Ecto neural progenitor cell (in vitro differentiated cells): ENCODE results near the gene OR6C76.
"Not testable (repeated sequence)": the region's sequence is repeated elsewhere in the genome, so short reads cannot be mapped to it uniquely, and the experiment has no call there.

Experiments used
- DNase-seq: peaks from one replicate; pipeline ENCODE4 v3.0.0-alpha.2; 2018; ENCODE audit warnings: low spot score

OR6C76 gene

DNA sequence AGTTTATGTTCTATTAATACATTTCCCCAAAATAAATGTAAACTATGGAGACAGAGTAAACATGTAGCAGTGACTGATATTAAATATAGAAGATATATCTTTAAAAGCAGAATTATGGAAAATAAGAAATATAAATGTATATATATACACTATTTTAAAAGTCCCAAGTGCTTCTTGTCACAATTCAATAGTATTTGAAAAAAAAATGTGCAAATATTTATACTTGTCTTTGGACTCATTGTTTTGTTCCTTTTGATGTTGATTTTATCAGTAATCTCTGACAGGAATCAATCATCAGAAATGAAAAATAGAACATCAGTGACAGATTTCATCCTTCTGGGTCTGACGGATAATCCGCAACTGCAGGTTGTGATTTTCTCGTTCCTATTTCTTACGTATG lies at the start of gene OR6C76:
OR6C76 (plus strand) TSS at position 301 of the 400 bp plus-strand sequence; CDS start at position 301, 0 bp downstream.
- DNase-seq, result no peak

DNA sequence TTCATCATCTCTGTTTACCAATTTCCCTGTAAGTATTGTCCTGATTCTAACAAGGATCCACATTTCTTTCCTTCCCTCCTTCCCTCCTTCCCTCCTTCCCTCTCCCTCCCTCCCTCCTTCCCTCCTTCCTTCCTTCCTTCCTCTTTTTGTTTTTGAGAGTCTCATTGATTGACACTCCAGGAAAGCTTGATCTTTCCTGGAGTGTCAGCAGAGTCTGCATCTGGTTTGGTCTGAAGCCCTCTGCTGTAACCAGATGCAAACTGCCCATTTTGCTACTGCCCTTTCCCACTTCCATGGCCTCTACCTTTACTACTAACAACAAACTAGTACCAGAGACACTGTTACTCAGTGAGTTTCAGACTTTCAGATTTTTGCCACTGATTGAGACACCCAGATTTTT lies 40.2 kb upstream of the OR6C76 start:
- no peak for DNase-seq

DNA sequence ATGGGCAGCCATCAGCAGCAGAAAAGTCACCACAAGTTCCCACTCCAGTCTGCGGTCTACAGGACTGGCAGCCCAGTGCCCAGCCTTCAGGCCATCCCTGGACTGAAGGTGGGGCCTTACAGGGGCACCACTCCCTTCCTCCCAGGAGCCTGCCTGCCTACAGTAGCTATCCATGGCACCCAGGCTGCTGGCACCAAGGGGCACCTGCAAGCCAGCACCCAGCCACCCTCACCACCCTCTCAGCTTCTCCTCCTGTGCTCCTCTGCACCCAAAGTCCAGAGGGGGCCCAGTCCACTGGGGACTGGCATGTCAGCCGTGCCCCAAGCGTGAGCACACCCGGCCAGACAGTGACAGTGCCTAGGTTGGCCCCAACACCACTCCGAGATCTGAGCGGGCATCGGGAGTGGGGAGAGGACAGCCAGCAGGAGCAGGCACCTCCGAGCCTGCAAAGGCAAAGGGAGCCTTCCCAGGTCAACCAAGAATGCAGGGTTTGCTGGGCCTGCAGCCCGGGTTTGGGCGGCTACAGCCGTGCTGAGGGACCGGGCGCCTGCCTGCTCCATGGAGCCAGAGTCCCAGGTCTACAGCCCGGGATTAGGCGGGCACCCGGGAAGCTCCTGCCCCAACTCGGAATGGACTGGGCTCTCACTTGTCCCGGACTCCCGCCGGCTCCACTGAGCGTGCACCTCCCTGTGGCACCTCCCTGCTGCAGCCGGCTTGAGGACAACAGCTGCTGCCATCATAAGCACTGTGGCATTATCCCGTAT lies 33.8 kb upstream of the OR6C76 start:
- DNase-seq, result no peak

DNA sequence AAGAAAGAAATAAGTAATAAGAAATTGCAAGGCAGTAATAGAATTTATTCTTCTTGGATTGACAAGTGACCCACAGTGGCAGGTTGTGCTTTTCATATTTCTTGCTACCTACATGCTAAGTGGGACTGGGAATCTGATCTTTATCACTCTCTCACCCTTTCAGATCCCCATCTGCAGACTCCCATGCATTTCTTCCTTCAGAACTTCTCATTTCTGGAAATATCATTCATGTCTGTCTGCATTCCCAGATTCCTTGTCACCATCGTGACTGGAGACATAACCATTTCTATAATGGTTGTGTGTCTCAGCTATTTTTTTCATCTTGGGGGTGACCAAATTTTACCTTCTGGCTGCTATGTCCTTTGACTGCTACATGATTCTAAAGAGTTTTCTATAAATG lies 29.7 kb upstream of the OR6C76 start:
- DNase-seq, result no peak

DNA sequence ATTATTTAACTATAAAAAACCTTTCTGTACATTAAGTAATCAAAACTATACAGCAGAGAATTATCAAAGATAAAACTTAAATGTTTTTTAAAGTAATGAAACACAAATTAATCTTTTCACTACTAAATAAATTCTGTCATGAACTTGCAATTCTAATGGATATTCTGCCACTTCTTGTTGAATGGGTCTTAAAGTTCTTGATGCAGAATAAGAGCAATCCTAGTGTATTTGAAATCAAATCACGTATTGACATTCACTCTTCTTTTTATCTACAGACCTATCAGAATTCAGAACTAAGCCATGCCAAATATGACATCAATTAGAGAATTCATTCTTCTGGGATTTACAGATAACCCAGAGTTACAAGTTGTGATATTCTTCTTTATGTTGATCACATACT lies 25.8 kb upstream of the OR6C76 start, which contains the start of gene OR6C65:
OR6C65 (plus strand) TSS at position 301 of the 400 bp plus-strand sequence; CDS start at position 301, 0 bp downstream.
- no peak for DNase-seq

DNA sequence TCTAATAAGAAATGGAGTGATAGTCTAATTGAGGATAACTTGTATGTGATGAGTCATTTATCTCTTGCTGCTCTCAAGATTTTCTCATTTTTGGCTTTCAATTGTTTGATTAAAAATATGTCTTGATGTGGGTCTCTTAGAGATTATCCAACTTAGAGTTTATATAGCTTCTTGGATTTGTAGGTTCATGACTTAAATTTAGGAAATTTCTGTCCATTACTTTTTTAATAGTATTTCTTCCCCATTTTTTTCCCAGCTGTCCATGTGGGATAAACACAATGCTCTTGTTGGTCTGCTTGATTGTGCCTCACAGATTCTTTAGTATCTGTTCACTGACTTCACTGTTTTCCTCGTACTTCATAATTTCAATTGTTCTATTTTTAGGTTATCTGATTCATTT lies 18.2 kb upstream of the OR6C76 start:
- no peak for DNase-seq

DNA sequence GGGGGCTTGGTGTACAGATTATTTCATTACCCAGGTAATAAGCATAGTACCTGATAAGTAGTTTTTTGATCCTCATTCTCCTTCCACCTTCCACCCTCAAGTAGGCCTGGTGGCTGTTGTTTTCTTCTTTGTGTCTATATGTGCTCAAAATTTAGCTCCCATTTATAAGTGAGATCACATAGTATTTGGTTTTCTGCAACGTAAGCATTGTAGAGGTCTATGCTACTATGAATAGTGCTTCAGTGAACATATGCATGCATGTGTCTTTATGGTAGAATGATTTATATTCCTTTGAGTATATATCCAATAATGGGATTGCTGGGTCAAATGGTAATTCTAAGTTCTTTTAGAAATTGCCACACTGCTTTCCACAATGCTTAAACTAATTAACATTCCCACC lies 16.9 kb upstream of the OR6C76 start:
- DNase-seq, result not testable (repeated sequence)

DNA sequence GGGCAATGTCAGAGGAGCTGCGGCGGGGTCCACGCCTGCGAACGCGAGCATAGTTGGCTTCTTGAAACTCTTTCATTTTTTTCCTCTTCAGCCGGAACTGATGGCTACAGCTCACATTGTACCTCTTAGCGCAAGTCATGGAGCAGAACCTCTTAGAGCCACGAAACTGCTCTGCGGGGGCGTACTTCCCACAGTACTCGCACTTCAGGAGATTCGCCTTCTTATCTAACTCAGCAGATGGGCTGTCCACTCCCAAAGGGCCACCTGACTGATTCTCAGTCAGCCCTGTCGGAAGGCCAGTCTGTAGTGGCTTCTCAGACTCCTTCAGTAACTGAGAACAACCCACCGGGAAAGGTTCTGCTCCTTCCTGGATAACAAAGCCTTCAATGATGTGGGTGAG lies 13.9 kb upstream of the OR6C76 start:
- DNase-seq, result not testable (repeated sequence)

DNA sequence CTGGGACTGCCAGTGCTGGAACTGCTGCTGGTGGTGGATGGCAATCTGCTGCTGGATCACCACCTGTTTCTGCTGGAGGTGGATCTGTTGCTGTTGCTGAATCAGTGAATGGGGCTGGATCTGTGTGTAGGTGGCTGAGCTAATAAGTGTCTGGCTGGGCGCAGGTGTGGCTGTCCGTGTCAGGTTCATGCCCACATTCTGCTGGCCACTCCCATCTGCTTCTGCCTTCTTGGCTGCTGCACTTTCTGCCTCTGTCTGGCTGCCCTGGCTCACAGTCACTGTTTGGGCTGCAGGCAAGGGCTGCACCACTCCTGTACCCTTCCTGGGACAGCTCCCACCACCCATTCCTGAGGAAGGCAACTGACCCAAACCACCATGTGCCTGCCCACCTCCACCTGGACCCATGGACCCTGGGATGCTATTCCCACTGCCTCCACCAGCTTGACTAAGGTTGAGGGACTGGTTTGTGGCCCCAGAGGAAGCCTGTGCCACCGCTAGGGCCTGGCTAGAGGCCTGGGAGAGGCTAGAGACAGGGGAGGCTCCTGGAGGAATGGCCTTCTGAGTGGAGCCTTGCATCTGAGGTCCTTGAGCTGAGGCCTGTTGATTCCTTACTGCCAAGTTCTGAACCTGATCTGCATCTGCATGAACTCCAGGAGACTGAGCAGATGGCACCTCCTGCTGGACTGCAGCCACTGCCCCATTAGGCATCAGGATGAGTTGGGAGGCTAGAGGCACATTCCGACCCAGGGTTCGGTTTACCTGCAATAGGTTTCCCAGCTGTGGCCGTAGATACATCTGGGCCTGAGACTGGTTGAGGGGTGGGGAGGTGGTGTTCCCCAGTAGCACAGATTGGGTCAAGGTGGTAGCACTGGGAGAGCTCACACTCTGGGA lies 12.3 kb upstream of the OR6C76 start:
- DNase-seq, result not testable (repeated sequence)

DNA sequence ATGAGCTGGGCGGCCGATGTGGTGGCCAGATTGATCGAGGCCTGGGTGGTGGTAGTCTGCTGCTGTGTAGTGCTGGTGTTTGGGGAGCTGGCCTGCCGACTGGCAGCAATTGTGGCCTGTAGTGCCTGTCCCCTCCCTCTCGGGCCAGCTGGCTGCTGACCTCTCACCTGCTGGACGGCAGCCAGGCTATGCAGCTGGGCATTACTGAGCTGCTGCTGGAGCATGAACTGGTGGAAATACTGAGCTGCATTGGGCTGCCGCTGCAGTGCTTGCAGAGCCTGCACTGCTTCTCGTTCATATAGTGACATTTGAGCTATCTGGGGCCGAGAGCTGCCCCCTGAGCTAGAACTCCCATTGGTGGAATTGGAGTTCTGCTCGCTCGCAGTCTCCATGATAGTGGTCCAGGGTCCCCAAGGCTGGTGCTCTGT lies 11.6 kb upstream of the OR6C76 start:
- DNase-seq, result peak; percentile 59

DNA sequence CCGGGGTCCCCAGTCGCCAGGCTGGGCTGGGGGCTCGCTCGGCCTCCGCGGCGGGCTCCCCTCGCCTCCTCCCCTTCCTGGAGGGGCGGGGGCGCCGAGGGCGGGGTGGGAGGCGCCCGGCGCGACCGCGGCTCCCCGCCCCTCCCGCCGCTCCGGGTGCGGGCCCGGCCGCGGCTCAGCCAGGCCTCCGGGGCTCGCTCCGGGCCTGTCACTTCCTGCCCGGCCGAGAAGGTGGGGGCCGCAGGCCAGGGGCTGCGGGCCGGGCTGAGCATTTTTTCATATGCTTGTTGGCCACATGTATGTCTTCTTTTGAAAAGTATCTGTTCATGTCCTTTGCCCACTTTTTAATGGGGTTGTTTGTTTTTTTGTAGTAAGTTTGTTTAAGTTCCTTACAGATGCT lies 11.2 kb upstream of the OR6C76 start:
- not testable (repeated sequence) for DNase-seq

DNA sequence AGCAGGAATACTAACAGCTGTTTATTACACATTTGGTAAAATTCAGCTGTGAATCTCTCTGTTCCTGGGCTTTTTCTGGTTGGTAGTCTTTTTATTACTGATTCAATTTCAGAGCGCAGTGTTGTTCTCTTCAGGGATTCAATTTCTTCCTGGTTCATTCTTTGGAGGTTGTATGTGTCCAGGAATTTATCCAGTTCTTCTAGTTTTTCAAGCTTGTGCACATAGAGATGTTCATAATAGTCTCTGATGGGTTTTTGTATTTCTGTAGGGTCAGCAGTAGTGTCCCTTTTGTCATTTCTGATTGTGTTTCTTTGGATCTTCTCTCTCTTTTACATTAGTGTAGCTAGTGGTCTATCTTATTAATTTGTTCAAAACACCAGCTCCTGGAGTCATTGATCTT lies 9.1 kb upstream of the OR6C76 start:
- DNase-seq, result no peak

DNA sequence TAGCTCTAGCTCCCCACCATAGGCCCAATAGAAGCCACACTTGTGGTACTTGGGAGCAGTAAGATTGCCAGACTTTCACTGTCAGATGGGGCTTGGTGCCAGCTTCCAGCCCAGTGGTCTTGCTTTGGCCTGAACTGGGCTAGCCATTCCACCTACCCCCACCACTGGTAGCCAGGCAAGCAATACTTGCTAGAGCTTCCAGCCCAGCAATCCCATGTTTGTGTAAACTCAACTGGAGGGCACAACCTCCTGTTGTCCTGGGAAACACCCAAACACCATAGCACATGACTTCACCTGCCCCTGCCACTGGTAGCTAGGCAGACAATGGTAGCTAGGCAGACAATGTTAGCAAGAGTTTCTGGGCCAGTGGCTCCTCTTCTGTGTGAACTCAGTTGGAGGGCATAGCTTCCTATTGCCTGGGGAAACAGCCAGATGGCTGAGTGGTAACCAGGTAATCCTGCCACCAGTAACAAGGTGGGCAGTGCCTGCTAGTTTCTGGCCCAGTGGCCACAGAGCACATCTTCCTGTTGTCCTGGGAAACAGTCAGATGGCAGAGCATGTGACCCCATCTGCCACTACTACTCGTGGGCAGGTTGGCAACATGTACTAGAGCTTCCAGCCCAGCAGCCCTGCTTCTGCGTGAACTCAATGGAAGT lies 5.6 kb upstream of the OR6C76 start:
- DNase-seq, result peak; percentile 46

DNA sequence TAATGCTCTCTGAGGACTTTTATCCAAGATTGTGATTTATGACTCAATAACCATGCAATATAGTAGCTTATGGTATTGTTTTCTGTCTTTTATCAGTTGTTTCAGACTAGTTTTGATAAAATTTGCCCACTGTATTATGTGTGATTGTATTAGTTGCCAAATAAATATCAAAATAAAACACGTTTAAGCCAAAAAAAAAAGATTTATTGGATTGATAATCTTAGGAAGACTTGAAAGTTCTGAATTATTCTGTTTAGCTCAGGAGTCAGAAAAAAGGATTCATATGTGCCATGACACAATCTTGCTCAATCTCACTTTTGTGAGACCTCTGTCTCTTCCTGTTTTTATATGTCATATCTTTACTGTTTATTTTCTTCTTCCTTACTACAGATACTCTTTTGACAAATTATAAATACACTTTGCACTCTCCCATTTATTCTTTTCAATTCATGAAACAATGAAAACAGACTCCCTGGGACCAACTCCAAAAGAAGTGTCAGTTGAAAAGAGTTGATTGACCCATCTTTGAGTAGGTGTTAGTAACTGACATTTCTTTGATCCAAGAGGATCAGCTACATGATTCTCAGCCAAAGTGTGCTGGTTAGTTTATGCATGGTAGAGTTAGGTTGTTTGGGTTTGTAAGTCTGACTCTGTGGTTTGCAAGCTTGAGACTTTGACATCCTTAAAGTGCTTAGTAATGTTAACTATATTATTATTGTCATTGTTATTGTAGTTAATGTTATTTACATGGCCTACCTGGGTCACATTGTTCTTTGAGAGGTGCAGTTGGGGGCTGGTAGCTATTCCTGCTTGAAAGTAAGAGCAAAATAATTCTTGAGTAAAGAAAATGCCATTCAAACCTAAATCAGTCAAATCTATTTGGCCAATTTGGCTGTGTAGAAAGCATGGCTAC lies 2.5 kb downstream of the OR6C76 start:
- DNase-seq, result no peak

DNA sequence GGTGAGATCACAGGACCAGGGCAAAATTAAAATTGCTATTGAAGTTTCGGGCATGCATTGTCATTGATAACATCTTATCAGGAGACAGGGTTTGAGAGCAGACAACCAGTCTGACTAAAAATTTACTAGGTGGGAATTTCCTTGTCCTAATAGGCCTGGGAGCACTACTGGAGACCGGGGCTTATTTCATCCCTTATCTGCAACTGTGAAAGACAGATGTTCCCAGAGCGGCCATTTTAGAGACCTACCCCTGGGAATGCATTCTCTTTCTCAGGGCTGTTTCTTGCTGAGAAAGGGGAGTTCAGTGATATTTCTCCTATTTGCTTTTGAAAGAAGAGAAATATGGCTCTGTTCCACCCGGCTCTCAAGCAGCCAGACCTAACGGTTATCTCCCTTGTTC lies 15.2 kb downstream of the OR6C76 start:
- not testable (repeated sequence) for DNase-seq

DNA sequence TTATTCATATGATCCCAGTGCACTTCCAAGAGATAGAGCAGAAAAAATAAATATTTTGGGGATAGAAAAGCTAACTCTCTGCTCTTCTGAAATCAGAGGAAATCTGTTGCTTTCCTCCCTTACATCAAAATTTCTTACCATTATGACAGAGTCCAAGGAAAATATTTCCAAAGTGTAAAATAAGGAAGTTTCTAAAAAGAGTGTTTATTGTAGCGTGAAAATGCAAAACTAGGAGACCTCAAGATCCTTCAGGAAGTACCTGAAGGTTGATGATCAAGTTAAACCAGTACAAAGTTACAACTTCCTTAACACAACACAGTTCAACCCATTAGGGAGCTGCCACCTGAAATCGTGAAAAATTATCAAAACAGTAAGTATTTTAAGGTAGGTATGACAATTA lies 17.7 kb downstream of the OR6C76 start, which contains the start of gene OR6C2:
OR6C2 (plus strand) TSS at position 301 of the 400 bp plus-strand sequence. CDS start 8,138 bp downstream, outside the sequence.
- DNase-seq, result no peak

DNA sequence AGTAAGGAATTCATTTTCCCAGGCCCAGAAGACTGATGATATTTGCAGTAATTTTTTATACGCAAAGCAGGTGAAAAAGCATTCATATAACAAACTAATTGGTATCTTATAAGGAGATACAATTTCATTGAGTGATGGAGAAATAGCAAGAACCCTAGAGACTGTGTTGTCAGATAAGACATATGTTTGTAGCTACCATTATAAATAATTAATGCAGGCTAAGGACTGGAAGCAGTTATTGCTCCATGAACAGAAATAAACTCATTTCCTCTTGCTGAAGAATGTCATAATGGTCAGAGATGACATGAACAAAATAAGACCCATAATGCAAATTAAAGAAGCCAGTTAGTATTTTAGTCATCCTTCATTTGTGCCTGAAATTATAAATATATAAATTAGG lies 19.3 kb downstream of the OR6C76 start:
- DNase-seq, result no peak

DNA sequence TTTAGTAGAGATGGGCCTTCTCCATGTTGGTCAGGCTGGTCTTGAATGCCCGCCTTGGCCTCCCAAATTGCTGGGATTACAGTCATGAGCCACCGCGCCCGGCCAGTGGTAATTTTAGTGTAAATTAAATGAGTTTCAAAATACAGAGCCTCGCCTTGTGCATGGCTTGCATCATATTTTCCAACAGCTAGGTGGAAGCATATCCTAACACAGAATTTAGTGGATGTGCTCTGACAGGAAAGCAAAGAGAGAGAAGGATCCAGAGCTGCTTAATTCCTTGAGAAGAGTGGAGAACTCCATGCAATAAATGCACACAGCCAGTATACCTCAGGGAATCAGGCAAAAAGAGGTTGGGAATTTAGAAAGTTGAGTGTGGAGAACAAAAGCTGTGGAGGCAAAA lies 20.3 kb downstream of the OR6C76 start:
- no peak for DNase-seq

DNA sequence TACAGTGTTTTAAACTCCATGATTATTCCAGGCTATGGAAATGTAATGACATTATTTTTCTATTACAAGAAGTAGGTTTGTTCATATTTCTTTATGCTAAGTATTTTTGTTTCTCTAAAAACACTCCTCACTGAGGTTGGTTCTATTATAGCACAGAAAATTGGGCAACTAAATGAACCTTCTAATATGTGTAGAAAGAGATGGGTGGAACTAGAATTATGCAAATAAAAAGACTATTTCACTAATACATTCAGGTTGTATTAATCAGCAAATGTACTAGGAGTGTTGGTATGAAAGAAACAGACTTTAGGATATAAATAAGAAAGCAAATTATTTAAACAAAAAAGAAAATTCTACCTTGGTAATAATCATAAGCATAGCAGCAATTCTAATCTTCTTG lies 22.8 kb downstream of the OR6C76 start:
- no peak for DNase-seq

DNA sequence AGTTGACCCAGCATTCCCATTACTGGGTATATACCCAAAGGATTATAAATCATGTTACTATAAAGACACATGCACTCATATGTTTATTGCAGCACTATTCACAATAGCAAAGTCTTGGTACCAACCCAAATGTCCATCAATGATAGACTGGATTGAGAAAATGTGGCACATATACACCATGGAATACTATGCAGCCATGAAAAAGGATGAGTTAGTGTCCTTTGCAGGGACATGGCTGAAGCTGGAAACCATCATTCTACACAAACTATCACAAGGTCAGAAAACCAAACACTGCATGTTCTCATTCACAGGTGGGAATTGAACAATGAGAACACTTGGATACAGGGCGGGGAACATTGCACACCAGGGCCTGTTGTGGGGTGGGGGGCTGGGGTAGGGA lies 38.9 kb downstream of the OR6C76 start:
- not testable (repeated sequence) for DNase-seq

DNA sequence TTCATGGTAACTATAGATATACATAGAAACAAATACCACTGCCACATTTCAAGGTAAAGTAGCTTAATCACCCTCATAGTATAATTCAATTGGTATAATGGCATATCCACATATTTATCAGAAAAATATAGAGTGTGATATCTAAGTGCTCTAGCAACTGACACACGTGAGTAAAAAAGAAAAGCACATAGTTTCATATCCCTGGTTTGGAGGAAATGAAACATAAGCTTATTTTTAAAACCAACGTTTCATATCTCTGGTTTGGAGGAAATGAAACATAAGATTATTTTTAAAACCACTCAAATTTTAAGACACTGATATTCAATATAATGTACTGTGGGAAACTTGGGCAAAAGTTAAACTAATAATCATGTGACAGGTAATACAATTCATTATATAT lies 41.8 kb downstream of the OR6C76 start:
- no peak for DNase-seq
